ENCODE measurements around the gene LHPP. TPM values are rescaled to one million over a fixed set of nuclear protein-coding genes. Genes with fewer than 3 reads are reported as not detected.

Gene LHPP
- total RNA-seq, 2 experiments from 2014 or later = 11.1 to 15.1 TPM

GRCh38 chr10:124624466-124624865 lies 162.8 kb downstream of the LHPP start:
- ChIA-PET POLR2A (interaction anchor here (0.8 to 1.0 kb wide), 2 partner anchors 64 to 93 kb away, joined by 3 to 4 read pairs; no protein-coding TSS in a partner anchor), CTCF (no interaction called here)
- TF ChIP-seq, protein P1, sequence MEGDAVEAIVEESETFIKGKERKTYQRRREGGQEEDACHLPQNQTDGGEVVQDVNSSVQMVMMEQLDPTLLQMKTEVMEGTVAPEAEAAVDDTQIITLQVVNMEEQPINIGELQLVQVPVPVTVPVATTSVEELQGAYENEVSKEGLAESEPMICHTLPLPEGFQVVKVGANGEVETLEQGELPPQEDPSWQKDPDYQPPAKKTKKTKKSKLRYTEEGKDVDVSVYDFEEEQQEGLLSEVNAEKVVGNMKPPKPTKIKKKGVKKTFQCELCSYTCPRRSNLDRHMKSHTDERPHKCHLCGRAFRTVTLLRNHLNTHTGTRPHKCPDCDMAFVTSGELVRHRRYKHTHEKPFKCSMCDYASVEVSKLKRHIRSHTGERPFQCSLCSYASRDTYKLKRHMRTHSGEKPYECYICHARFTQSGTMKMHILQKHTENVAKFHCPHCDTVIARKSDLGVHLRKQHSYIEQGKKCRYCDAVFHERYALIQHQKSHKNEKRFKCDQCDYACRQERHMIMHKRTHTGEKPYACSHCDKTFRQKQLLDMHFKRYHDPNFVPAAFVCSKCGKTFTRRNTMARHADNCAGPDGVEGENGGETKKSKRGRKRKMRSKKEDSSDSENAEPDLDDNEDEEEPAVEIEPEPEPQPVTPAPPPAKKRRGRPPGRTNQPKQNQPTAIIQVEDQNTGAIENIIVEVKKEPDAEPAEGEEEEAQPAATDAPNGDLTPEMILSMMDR (IDR thresholded peaks at IDR 0.05) = no peak
- intact Hi-C loops (cut with micrococcal nuclease) = no loop called here
- Mint-ChIP-seq H3K27me3 (no peaks in the 10 kb centered on the region), H3K9me3 (no peaks in the 10 kb centered on the region), H3K4me1 (ENCODE audit: low read depth) (peaks cover 30% of the 10 kb centered on the region), H3K36me3 (ENCODE audit: low read depth) (peaks cover 3% of the 10 kb centered on the region), H3K27ac (no peak overlapping the region), H3K4me3 (no peak overlapping the region)
- DNase-seq (no peak), ATAC-seq (no peak)

DNA sequence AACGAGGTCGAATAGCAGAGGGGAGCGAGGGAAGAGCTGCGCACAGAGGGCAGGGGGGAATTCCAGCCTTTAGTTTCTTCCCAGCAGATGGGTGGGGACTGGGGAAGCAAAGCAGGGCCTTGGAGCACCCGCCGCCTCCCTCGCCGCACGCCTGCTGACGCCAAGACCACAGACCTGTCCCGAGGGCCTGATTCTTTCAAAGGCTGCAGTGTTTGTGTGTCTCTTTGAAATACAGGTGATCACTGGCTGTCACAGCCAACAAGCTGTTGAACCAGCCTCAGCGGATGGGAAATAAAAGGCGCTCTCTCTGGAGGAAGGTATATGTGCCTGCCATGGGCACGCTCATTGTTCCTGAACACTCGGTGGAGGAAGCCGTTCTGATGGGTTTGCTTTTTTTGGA lies 163.3 kb downstream of the LHPP start:
- intact Hi-C loops (cut with micrococcal nuclease) = loop anchor here (5.0 kb wide), 1 partner anchor 83 kb away; no protein-coding TSS in a partner anchor
- Mint-ChIP-seq H3K36me3 (ENCODE audit: low read depth) (peaks cover 3% of the 10 kb centered on the region), H3K4me1 (ENCODE audit: low read depth) (peaks cover 29% of the 10 kb centered on the region), H3K27me3 (no peaks in the 10 kb centered on the region), H3K9me3 (no peaks in the 10 kb centered on the region), H3K4me3 (no peak overlapping the region), H3K27ac (no peak overlapping the region)
- no peak for ATAC-seq
- ChIA-PET POLR2A (interaction anchor here (1.0 to 1.1 kb wide), 2 partner anchors 15 to 64 kb away, joined by 3 to 4 read pairs; no protein-coding TSS in a partner anchor), CTCF (interaction anchor here (1.1 kb wide), 1 partner anchor 108 kb away, joined by 3 read pairs; no protein-coding TSS in a partner anchor)
- TF ChIP-seq, protein P1 (IDR thresholded peaks at IDR 0.05) = no peak
- no peak for DNase-seq

- no peaks in the 10 kb centered on the region for H3K27me3 Mint-ChIP-seq
- H3K27ac Mint-ChIP-seq = no peak overlapping the region
- DNase-seq = no peak
- H3K36me3 Mint-ChIP-seq (ENCODE audit: low read depth) = peaks cover 3% of the 10 kb centered on the region
- CTCF ChIA-PET = interaction anchor here (1.1 kb wide), 1 partner anchor 108 kb away, joined by 3 read pairs; no protein-coding TSS in a partner anchor
- no peak for ATAC-seq
- H3K9me3 Mint-ChIP-seq = no peaks in the 10 kb centered on the region
- no peak overlapping the region for H3K4me3 Mint-ChIP-seq
- POLR2A ChIA-PET = interaction anchor here (1.1 kb wide), 1 partner anchor 14 kb away, joined by 3 read pairs; no protein-coding TSS in a partner anchor
- intact Hi-C loops (cut with micrococcal nuclease) = loop anchor here (5.0 kb wide), 1 partner anchor 84 kb away; no protein-coding TSS in a partner anchor
- peaks cover 28% of the 10 kb centered on the region for H3K4me1 Mint-ChIP-seq (ENCODE audit: low read depth)
- TF ChIP-seq, protein P1 (IDR thresholded peaks at IDR 0.05) = no peak
These were observed 164.2 kb downstream of the LHPP start for GRCh38 chr10:124625831-124626238.

DNA sequence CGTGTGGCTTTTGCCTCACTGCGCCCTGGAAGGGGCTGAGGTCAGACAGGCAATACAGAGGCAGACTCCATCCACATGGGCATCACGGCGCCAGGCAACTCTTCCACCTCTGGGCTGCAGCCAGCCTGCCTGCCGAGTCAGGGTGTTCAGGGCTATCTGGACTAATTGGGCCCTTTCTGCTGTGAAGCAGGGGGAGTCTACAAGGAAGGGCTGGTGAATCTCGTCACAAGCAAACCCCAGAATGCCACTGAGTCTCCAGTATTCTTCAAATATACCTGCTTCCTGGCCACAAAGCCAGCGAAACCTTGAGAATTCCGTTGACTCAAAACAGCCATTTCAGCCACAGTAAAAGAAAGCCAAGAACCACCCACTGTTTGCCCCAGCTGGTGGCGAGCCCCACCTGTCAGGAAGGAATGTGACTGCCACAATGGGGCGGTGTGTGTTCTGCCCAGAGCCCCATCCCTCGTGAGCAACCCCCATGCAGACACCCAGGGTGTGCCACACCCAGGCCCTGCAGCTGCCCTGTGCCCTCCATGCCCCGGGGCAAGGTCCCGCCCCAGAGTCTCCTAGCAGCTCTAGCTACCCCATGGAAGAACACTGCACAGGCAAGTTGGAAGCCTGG lies 165.2 kb downstream of the LHPP start:
- H3K36me3 Mint-ChIP-seq (ENCODE audit: low read depth) = no peaks in the 10 kb centered on the region
- H3K9me3 Mint-ChIP-seq = no peaks in the 10 kb centered on the region
- peaks cover 33% of the 10 kb centered on the region for H3K4me1 Mint-ChIP-seq (ENCODE audit: low read depth)
- DNase-seq (peak; percentile 76), ATAC-seq (peak; percentile 76)
- CTCF ChIA-PET = interaction anchor here (0.8 to 2.3 kb wide), 11 partner anchors 10 to 200 kb away, joined by 3 to 20 read pairs (median 5); no protein-coding TSS in a partner anchor
- POLR2A ChIA-PET = interaction anchor here (0.9 to 2.6 kb wide), 2 partner anchors 12 to 115 kb away, joined by 3 to 10 read pairs; no protein-coding TSS in a partner anchor
- H3K27me3 Mint-ChIP-seq = no peaks in the 10 kb centered on the region
- no peak overlapping the region for H3K27ac Mint-ChIP-seq
- no peak overlapping the region for H3K4me3 Mint-ChIP-seq
- TF ChIP-seq, protein P1 (IDR thresholded peaks at IDR 0.05) = no peak
- intact Hi-C loops (cut with micrococcal nuclease) = loop anchor here (5.0 kb wide), 1 partner anchor 85 kb away; no protein-coding TSS in a partner anchor

Data from activated CD8-positive, alpha-beta T cell treated with anti-CD3 and anti-CD28 coated beads for 36 hours (primary cell).